Activated CD4-positive, alpha-beta T cell treated with anti-CD3 and anti-CD28 coated beads for 1 hour (primary cell): Measurements from ENCODE around the gene TRMT2A.

ENCODE experiments used
- DNase-seq: peaks from one replicate; pipeline ENCODE4 v3.0.0-alpha.2; 2020

Gene TRMT2A

GRCh38 chr22:20117633-20118299 lies 740 bp upstream of the TRMT2A start:
- peak; percentile 38 for DNase-seq

DNA sequence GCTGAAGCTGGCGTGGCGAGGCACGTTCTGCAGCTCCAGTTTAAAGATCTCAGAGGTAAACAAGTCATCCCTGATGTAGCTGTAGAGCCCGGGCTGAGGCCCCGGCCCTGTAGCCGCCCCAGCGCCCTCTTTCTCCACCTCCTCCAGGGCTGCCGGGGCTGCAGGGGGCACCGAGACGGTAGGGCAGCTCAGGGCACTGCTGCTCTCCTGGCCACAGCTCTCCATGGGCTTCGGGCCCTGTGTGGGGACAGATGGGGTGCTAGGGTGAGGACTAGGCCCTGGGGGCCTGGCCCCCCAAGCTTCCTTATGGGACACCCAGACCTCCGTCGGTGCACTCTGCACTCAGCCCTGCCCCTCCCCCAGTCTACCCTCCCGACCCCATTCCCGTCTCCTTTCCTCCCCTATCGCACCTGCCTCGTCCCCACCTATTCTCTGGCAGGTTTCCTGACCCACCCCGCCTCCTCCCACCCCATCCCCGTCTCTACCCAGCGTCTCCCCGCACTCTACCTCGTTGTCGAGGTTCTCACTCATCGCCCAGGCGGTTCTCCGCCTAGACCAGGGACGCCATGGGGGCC lies 563 bp downstream of the TRMT2A start:
- DNase-seq = no peak

DNA sequence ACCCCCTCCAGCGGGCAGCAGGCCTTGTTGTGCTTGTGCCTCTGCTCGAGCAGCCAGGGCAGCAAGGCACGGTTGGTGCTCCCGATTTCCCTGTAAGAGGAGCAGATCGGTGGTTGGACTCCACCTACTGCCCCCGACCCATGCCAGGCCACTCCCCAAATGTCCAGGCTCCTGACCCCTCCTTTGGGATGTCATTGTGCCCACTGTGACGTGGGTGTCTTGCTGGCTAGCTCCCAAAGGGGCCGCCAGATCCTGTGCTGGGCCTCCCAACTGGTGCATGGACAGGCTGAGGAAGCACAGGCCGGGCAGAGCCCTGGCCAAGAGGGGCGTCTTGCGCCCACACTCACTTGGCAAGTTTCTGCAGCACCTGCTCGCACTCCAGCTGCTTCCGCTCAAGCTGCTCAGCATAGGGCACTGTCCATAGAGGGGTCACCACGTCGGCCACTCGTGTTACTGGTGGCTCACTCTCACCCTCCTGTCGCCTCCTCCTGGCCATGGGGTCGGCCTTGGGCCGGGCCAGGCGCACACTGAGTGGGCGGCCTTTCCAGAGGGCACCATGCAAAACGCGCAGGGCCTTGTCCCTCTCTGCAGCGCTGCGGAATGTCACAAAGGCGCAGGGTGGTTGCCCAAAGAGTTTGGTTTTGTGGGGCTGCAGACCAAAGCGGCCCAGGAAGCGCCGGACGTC lies 1.2 kb downstream of the TRMT2A start, which contains the start of gene RANBP1:
Gene RANBP1 (plus strand): TSS at position 414 of the 685 bp plus-strand sequence. CDS start 81 bp downstream, at position 495.
- no peak for DNase-seq

GRCh38 chr22:20114506-20115475 lies 2.2 kb downstream of the TRMT2A start:
- DNase-seq = no peak

- no peak for DNase-seq
These were observed 3.3 kb downstream of the TRMT2A start for GRCh38 chr22:20113551-20114310.

GRCh38 chr22:20112623-20113511 lies 4.2 kb downstream of the TRMT2A start:
- no peak for DNase-seq

DNA sequence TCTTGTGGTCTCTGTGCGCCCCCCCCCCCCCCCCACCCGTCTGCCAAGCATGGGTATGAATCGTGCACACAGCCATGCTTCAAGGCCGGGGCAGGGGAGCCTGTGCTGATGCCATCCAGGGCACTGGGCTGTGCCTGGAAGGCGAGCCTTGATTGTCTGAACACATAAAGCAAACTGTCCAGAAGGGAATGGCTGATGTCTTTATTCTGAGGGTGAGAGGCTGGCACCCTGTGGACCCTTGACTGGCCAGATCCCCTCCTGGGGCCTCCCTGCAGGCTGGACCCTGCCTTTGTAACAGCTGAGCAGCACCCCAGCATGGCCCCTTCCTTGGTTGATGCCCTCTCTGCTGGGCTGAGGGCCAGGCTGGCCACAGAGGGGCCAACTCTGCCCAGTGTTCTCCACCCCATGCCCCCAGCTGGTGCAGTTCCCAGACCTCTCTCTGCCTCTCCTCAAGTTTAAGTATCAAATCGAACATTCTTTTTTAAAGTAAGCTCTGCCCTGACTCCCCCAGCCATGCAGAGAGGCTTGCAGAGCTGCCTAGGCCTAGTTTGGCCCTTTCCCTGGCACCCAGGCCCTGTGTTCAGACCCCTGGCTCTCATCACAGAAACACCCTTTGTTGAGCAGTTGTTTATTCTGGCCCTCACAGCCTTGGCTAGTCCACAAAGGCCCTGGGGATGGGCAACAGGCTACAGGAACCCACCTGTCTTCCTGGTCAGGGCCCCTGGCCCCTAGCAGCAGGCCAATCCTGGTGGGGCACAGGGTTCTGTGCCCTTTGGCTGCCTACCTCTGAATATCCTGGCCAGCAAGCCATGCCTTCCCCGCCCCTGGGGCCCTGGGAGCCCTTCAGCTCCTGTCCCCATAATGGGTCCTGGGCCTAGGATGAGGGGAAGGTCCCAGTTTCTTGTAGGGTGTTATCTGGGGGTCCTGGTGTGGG lies 5.1 kb downstream of the TRMT2A start:
- DNase-seq = no peak

- DNase-seq = no peak
These were observed 5.9 kb downstream of the TRMT2A start for GRCh38 chr22:20111045-20111688.

- DNase-seq = no peak
These were observed 6.6 kb downstream of the TRMT2A start for GRCh38 chr22:20110359-20110985.

DNA sequence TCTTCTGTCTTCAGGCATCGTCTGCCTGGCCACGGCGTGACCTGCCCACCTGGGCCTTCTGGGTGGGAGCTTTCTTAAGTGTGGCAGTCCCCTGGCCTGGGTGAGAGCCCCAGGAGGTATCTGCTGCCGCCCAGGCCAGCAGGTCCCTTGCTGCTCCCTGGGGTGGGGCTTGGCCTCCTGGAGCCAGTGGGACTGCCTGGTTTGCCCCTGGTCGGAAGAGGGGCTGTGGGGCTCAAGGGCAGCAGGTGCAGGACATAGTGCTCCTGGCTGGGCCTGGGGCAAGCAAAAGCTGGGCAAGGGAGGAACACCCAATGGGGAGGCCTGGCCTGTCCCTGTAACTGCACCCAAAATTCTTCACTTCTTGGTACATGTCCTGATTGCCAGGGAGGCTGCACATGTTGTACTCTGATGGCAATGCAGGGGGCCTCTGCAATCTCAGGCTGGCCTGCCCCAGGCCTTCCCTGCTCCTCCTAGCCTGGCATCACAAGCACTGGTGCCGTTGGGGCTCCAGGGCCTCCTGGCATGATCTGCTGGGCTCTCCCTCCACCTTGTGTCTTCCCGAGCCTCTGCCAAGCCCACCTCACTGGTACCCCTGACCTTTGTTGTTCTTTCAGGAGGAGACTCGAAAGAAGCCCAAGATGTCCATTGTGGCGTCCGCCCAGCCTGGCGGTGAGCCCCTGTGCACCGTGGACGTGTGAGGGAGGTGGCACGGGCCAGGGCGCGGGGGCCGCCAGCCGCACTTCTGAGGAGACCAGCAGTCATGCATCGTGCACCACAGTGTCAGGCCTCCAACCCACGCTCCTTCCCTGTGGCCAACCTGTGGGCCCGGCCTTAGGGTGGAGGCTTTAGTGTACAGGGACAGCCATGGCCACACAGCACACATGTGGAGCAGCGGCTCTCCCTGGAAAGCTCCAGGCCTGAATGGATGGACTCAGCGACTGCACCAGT lies 7.3 kb downstream of the TRMT2A start:
- DNase-seq = no peak

GRCh38 chr22:20108757-20109230 lies 8.2 kb downstream of the TRMT2A start:
- DNase-seq = no peak

GRCh38 chr22:20107951-20108756 lies 8.9 kb downstream of the TRMT2A start:
- no peak for DNase-seq

GRCh38 chr22:20107471-20107901 lies 9.5 kb downstream of the TRMT2A start:
- DNase-seq = no peak

GRCh38 chr22:20106849-20107237 lies 10.2 kb downstream of the TRMT2A start:
- DNase-seq = no peak

DNA sequence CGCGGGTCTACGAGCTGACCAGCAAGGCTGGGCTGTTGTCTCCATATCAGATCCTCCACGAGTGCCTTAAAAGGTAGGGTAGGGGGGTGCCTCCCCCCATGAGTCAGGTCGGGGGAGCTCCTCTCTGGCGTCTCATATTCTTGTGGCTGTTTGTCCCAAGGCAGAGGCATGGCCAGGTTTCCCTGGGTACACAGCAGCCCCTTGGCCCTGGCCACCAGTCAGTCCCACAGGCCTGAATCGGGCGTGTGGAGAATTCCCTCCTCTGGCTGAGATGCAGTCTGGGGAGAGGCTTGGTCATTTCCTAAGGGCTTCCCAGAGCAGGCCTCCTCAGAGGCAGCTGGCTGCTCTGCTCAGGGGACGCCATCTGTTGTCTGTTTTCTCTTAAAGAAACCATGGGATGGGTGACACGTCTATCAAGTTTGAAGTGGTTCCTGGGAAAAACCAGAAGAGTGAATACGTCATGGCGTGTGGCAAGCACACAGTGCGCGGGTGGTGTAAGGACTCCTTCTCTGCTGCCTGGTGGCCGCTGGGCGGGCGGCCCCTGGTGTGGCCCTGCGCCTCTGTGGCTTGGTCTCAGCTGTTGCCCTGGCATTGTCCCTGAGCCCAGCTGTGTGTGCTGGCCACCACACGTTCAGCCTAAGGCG lies 10.7 kb downstream of the TRMT2A start:
- DNase-seq = no peak
